GM12891 (cell line): Measurements from ENCODE around the gene OPCML.

Experiments used
- POLR2A ChIP-seq: IDR thresholded peaks from 2 replicates; pipeline ENCODE4 v1.6.1; 2011; ENCODE audit warnings: low read depth, low read length, control low read depth
- POLR2AphosphoS5 ChIP-seq: IDR thresholded peaks from 2 replicates; pipeline ENCODE4 v1.6.1; 2011; ENCODE audit warnings: low read depth, low read length, control low read depth
- TAF1 ChIP-seq: IDR thresholded peaks from 2 replicates; pipeline ENCODE4 v1.6.1; 2011; ENCODE audit warnings: low read depth, low read length, control low read depth

- TF ChIP-seq POLR2AphosphoS5 (no peak), TAF1 (no peak), POLR2A (no peak)
Measured at GRCh38 chr11:133041181-133041580, 491.1 kb downstream of the OPCML start.
